ENCODE measurements around the gene HNRNPA1. TPM values are rescaled to one million over a fixed set of nuclear protein-coding genes. Genes with fewer than 3 reads are reported as not detected.
A peak's percentile ranks its signal among the peaks of the same experiment; 100 is the strongest.

The HNRNPA1 gene
- total and polyA plus RNA-seq, 9 of the 15 experiments (the other 6 are each of a cell fraction or from before 2014, with no cell fraction given): 1,166 to 2,703 (median 1,815) TPM

DNA sequence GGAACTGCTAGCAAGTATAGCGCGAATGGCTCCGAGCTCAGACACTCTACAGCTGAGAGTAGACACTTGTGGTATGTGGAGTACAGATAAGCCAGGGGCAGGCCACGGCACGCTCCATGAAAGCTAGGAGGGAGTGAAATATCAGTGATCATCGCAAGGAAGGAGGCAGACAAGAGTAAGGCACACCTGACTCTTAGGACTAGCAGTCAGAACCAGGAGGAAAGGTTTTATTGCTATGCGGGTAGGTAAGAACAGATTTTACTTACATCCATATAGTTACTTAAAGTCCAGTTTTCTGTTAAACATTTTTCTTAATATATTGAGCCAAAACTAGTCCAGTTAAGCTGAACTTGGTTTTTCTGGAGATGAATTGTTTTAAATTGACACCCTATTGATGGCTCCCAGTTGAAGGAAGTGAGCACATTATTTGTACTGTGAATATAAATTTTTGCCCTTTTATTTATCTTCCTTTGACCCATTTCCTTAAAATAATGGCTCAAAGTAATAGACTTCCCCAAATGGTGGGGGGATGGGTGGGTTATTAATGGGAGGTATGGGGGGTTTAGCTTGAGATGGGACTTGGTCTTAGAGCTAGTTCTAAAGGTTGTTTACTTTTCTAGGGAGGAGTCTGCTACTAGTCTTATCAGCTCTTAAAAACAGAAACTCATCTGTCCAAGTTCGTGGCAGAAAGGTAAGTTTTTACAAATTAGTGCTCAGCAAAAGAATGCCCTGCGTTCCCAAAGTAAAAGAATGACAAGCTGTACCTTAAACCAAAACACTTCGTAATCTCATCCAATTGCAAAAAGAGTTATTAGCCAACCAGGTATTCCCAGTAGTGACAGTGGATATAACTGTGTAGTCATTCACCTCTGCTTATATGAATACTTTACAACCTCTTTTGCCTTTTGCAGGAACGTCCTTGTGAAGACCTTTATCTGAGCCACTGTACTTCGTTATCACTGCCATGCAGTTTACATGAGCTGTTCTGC is 5.8 kb downstream of the HNRNPA1 start (continued):
- TF ChIP-seq AFF1 (IDR thresholded peaks at IDR 0.05; ENCODE audit: low read depth in 1 of 2, partially characterized antibody in 2 of 2) (peak in 1 of 2 experiments; percentile 31), FUS (optimal IDR thresholded peaks at IDR 0.05; ENCODE audit: low read depth, low read length) (peak; percentile 73), FOS (IDR thresholded peaks at IDR 0.05; ENCODE audit: extremely low read depth, insufficient read length) (no peak), MLLT1 (IDR thresholded peaks at IDR 0.05) (peak; percentile 82 to 95), MTA3 (IDR thresholded peaks at IDR 0.05; ENCODE audit: borderline replicate concordance) (0 out of 2 replicates have a peak, but pooled peaks have one; percentile 17), KHSRP (IDR thresholded peaks at IDR 0.05) (0 out of 2 replicates have a peak, but pooled peaks have one; percentile 17), TEAD2 (tag; IDR thresholded peaks at IDR 0.05) (no peak), SREBF2 (CRISPR knock-in tag; IDR thresholded peaks at IDR 0.05) (no peak), IFI16 (CRISPR knock-in tag; IDR thresholded peaks at IDR 0.05) (no peak), RBFOX2 (IDR thresholded peaks at IDR 0.05; ENCODE audit: low read depth, low read length) (peak; percentile 65), FOXA3 (CRISPR knock-in tag; conservative IDR thresholded peaks at IDR 0.05 in 1 of 2, IDR thresholded peaks at IDR 0.05 in 1 of 2) (peak; percentile 72 to 82; a peak in 3 of 4 replicates), ZNF778 (CRISPR knock-in tag; IDR thresholded peaks at IDR 0.05) (no peak)
- TF ChIP-seq, protein P1, sequence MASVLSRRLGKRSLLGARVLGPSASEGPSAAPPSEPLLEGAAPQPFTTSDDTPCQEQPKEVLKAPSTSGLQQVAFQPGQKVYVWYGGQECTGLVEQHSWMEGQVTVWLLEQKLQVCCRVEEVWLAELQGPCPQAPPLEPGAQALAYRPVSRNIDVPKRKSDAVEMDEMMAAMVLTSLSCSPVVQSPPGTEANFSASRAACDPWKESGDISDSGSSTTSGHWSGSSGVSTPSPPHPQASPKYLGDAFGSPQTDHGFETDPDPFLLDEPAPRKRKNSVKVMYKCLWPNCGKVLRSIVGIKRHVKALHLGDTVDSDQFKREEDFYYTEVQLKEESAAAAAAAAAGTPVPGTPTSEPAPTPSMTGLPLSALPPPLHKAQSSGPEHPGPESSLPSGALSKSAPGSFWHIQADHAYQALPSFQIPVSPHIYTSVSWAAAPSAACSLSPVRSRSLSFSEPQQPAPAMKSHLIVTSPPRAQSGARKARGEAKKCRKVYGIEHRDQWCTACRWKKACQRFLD (CRISPR knock-in tag; IDR thresholded peaks at IDR 0.05): peak; percentile 39; the same call in 1 of the 2 replicates
- TF ChIP-seq, protein P2, sequence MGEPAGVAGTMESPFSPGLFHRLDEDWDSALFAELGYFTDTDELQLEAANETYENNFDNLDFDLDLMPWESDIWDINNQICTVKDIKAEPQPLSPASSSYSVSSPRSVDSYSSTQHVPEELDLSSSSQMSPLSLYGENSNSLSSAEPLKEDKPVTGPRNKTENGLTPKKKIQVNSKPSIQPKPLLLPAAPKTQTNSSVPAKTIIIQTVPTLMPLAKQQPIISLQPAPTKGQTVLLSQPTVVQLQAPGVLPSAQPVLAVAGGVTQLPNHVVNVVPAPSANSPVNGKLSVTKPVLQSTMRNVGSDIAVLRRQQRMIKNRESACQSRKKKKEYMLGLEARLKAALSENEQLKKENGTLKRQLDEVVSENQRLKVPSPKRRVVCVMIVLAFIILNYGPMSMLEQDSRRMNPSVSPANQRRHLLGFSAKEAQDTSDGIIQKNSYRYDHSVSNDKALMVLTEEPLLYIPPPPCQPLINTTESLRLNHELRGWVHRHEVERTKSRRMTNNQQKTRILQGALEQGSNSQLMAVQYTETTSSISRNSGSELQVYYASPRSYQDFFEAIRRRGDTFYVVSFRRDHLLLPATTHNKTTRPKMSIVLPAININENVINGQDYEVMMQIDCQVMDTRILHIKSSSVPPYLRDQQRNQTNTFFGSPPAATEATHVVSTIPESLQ (CRISPR knock-in tag; IDR thresholded peaks at IDR 0.05): no peak
- TF ChIP-seq, protein P3, sequence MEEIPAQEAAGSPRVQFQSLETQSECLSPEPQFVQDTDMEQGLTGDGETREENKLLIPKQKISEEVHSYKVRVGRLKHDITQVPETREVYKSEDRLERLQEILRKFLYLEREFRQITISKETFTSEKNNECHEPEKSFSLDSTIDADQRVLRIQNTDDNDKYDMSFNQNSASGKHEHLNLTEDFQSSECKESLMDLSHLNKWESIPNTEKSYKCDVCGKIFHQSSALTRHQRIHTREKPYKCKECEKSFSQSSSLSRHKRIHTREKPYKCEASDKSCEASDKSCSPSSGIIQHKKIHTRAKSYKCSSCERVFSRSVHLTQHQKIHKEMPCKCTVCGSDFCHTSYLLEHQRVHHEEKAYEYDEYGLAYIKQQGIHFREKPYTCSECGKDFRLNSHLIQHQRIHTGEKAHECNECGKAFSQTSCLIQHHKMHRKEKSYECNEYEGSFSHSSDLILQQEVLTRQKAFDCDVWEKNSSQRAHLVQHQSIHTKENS (CRISPR knock-in tag; IDR thresholded peaks at IDR 0.05): no peak

All from K562 (cell line).